Fibroblast of pulmonary artery (primary cell): ENCODE measurements around the gene PLIN5.
A peak's percentile ranks its signal among the peaks of the same experiment; 100 is the strongest.

Source experiments
- DNase-seq: peaks from one replicate; pipeline ENCODE4 v3.0.0-alpha.2; 2010; ENCODE audit warnings: low read depth
- H3K4me3 ChIP-seq: replicated peaks from 2 replicates; pipeline ENCODE4 v1.5.1; 2011; ENCODE audit warnings: low read depth, mild to moderate bottlenecking, control low read depth, low read length, moderate library complexity
- TF ChIP-seq, protein P1 (sequence below): IDR thresholded peaks from 2 replicates; pipeline ENCODE4 v1.5.1; 2011; ENCODE audit warnings: mild to moderate bottlenecking, control low read depth, low read length, inconsistent platforms; ENCODE audit errors: missing control alignments

PLIN5 gene

GRCh38 chr19:4575267-4576015, 40.4 kb upstream of the PLIN5 start:
- DNase-seq, result peak; percentile 99
- no peak overlapping the region for H3K4me3 ChIP-seq
- TF ChIP-seq, protein P1, sequence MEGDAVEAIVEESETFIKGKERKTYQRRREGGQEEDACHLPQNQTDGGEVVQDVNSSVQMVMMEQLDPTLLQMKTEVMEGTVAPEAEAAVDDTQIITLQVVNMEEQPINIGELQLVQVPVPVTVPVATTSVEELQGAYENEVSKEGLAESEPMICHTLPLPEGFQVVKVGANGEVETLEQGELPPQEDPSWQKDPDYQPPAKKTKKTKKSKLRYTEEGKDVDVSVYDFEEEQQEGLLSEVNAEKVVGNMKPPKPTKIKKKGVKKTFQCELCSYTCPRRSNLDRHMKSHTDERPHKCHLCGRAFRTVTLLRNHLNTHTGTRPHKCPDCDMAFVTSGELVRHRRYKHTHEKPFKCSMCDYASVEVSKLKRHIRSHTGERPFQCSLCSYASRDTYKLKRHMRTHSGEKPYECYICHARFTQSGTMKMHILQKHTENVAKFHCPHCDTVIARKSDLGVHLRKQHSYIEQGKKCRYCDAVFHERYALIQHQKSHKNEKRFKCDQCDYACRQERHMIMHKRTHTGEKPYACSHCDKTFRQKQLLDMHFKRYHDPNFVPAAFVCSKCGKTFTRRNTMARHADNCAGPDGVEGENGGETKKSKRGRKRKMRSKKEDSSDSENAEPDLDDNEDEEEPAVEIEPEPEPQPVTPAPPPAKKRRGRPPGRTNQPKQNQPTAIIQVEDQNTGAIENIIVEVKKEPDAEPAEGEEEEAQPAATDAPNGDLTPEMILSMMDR, result no peak

- no peak for DNase-seq
- TF ChIP-seq, protein P1, result no peak
- no peak overlapping the region for H3K4me3 ChIP-seq
These were observed 38.7 kb upstream of the PLIN5 start for GRCh38 chr19:4573682-4574081.

DNA sequence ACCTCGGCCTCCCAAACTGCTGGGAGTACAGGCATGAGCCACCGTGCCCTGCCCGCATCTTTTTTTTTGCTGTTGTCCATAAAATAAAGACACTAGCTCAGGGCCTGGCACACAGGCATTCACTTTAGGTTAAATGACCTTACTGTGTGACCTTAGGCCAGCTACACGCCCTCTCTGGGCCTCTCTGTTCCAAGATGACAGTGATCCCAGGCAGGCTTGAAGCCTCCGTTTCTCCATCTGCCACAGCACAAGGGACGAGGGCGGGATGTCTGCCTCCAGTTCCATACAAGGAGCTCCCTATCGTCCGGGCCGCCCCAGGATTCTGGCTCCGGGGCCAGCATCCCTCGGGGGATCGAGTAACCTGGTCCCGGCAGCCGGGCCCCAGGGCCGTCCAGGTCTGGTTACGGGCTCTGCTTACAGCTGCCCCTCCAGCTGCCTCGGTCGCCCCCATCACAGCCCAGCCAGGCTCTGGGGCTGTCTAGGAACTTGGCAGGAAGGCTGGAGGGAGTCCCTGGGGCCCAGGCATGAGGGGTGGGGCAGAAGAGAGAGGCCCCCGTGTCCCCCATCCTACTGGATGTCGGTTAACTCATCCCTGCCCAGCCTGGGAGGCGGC, 36.4 kb upstream of the PLIN5 start:
- no peak overlapping the region for H3K4me3 ChIP-seq
- DNase-seq, result no peak
- TF ChIP-seq, protein P1, result no peak

GRCh38 chr19:4570916-4571304, 35.9 kb upstream of the PLIN5 start:
- TF ChIP-seq, protein P1, result no peak
- no peak overlapping the region for H3K4me3 ChIP-seq
- DNase-seq, result no peak

- TF ChIP-seq, protein P1, result no peak
- DNase-seq, result no peak
These were observed 35.4 kb upstream of the PLIN5 start for GRCh38 chr19:4570402-4570801.

DNA sequence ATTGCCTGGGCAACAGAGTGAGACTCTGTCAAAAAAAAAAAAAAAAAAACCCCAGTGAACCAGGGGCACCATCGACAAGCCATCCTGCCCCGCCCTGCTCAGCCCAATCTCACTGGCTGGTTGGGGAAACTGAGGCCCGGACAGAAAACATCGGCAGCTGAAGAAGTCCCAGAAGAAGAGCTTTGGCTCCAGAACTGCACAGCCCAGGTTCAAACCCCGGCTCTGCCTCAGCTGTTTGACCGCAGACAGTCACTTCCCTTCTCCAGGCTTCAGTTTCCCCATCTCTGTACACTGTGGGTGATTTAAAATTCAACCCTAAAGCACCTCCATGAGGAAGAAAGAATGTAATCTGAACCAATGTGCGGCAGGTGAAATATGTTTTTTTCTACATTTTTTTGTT, 33.9 kb upstream of the PLIN5 start:
- no peak overlapping the region for H3K4me3 ChIP-seq
- TF ChIP-seq, protein P1, result no peak
- no peak for DNase-seq

More at GRCh38 chr19:4570402-4570801, 35.4 kb upstream of the PLIN5 start:
- H3K4me3 ChIP-seq, result no peak overlapping the region
